Measurements from ENCODE around the gene LY6G6F. TPM values are rescaled to one million over a fixed set of nuclear protein-coding genes. Genes with fewer than 3 reads are reported as not detected.
A peak's percentile ranks its signal among the peaks of the same experiment; 100 is the strongest.

Gene LY6G6F
- total RNA-seq, 1 experiment from 2014 or later, result not detected

- no peak overlapping the region for H3K4me3 ChIP-seq (ENCODE audit: low read depth, low read length, poor library complexity, severe bottlenecking)
- no peaks in the 10 kb centered on the region for H3K4me1 ChIP-seq (ENCODE audit: insufficient read depth, low read length, poor library complexity, severe bottlenecking)
- H3K27ac ChIP-seq (ENCODE audit: low read depth, low read length, poor library complexity, severe bottlenecking), result no peak overlapping the region
- no TSS peak for BruUV-seq (replicated peaks)
- ChIA-PET CTCF (no interaction called here), POLR2A (ENCODE audit: low non-redundant PET) (no interaction called here)
- intact Hi-C loops (cut with micrococcal nuclease; ENCODE audit: unreplicated experiment), result no loop called here
- TF ChIP-seq CTCF (conservative IDR thresholded peaks at IDR 0.05; ENCODE audit: low read depth, low read length) (no peak), EZH2 (IDR thresholded peaks at IDR 0.05; ENCODE audit: borderline replicate concordance, low read depth, low read length, poor library complexity, severe bottlenecking) (no peak)
- no peak for DNase-seq (ENCODE audit: low spot score)
- H3K27me3 ChIP-seq (replicated peaks; ENCODE audit: insufficient read depth, low read depth, low read length, poor library complexity), result no peaks in the 10 kb centered on the region
- no peaks in the 10 kb centered on the region for H3K36me3 ChIP-seq (ENCODE audit: insufficient read depth, low read length, poor library complexity, severe bottlenecking)
- no peaks in the 10 kb centered on the region for H3K9me3 ChIP-seq (ENCODE audit: low read depth, low read length, poor library complexity, severe bottlenecking)
Measured at GRCh38 chr6:31677955-31678354, 28.7 kb upstream of the LY6G6F start.

- Histone ChIP-seq H3K9me3 (ENCODE audit: low read depth, low read length, poor library complexity, severe bottlenecking) (no peaks in the 10 kb centered on the region), H3K36me3 (ENCODE audit: insufficient read depth, low read length, poor library complexity, severe bottlenecking) (no peaks in the 10 kb centered on the region), H3K4me1 (ENCODE audit: insufficient read depth, low read length, poor library complexity, severe bottlenecking) (no peaks in the 10 kb centered on the region), H3K4me3 (ENCODE audit: low read depth, low read length, poor library complexity, severe bottlenecking) (peak within 1 kb of the TSS; percentile 53), H3K27ac (ENCODE audit: low read depth, low read length, poor library complexity, severe bottlenecking) (peak within 1 kb of the TSS; percentile 68), H3K27me3 (replicated peaks; ENCODE audit: insufficient read depth, low read depth, low read length, poor library complexity) (no peaks in the 10 kb centered on the region)
- intact Hi-C loops (cut with micrococcal nuclease; ENCODE audit: unreplicated experiment), result loop anchor here (2.0 to 10.0 kb wide), 2 partner anchors 150 to 274 kb away; partner anchors contain the start of genes NELFE and SKIC2
- ChIA-PET POLR2A (ENCODE audit: low non-redundant PET) (interaction anchor here (0.7 to 1.0 kb wide), 2 partner anchors 23 to 134 kb away, joined by 3 read pairs; partner anchors contain the start of genes ABHD16A and ATP6V1G2), CTCF (interaction anchor here (0.6 kb wide), 2 partner anchors 119 to 774 kb away, joined by 3 to 4 read pairs; no protein-coding TSS in a partner anchor)
- peak; percentile 86 for DNase-seq (ENCODE audit: low spot score)
- TF ChIP-seq EZH2 (IDR thresholded peaks at IDR 0.05; ENCODE audit: borderline replicate concordance, low read depth, low read length, poor library complexity, severe bottlenecking) (no peak), CTCF (conservative IDR thresholded peaks at IDR 0.05; ENCODE audit: low read depth, low read length) (peak; percentile 70)
- TSS peak; percentile 68 for BruUV-seq (replicated peaks)
Measured at GRCh38 chr6:31680226-31681134, 26.2 kb upstream of the LY6G6F start, which contains the start of gene LY6G5C. TSS of gene LY6G5C (minus strand) at chr6:31681067. CDS start at chr6:31680373, 694 bp downstream.

GRCh38 chr6:31681135-31681671, 25.5 kb upstream of the LY6G6F start:
- peak overlapping the region; percentile 53 for H3K4me3 ChIP-seq (ENCODE audit: low read depth, low read length, poor library complexity, severe bottlenecking)
- intact Hi-C loops (cut with micrococcal nuclease; ENCODE audit: unreplicated experiment), result loop anchor here (2.0 to 10.0 kb wide), 2 partner anchors 150 to 274 kb away; partner anchors contain the start of genes NELFE and SKIC2
- ChIA-PET POLR2A (ENCODE audit: low non-redundant PET) (interaction anchor here (0.7 to 1.0 kb wide), 2 partner anchors 22 to 135 kb away, joined by 3 read pairs; partner anchors contain the start of genes ABHD16A and ATP6V1G2), CTCF (interaction anchor here (0.5 to 0.6 kb wide), 3 partner anchors 30 to 775 kb away, joined by 3 to 4 read pairs (median 3); no protein-coding TSS in a partner anchor)
- no peaks in the 10 kb centered on the region for H3K27me3 ChIP-seq (replicated peaks; ENCODE audit: insufficient read depth, low read depth, low read length, poor library complexity)
- peak; percentile 75 for DNase-seq (ENCODE audit: low spot score)
- TF ChIP-seq CTCF (conservative IDR thresholded peaks at IDR 0.05; ENCODE audit: low read depth, low read length), result no peak
- TF ChIP-seq EZH2 (IDR thresholded peaks at IDR 0.05; ENCODE audit: borderline replicate concordance, low read depth, low read length, poor library complexity, severe bottlenecking), result no peak
- BruUV-seq (replicated peaks), result no TSS peak
- peak overlapping the region; percentile 68 for H3K27ac ChIP-seq (ENCODE audit: low read depth, low read length, poor library complexity, severe bottlenecking)
- no peaks in the 10 kb centered on the region for H3K4me1 ChIP-seq (ENCODE audit: insufficient read depth, low read length, poor library complexity, severe bottlenecking)
- H3K9me3 ChIP-seq (ENCODE audit: low read depth, low read length, poor library complexity, severe bottlenecking), result no peaks in the 10 kb centered on the region
- no peaks in the 10 kb centered on the region for H3K36me3 ChIP-seq (ENCODE audit: insufficient read depth, low read length, poor library complexity, severe bottlenecking)

Data from A673 (cell line).